Measurements from ENCODE around the gene NLRC5.
"Not testable (repeated sequence)": the region's sequence is repeated elsewhere in the genome, so short reads cannot be mapped to it uniquely, and the experiment has no call there.

Gene NLRC5

DNA sequence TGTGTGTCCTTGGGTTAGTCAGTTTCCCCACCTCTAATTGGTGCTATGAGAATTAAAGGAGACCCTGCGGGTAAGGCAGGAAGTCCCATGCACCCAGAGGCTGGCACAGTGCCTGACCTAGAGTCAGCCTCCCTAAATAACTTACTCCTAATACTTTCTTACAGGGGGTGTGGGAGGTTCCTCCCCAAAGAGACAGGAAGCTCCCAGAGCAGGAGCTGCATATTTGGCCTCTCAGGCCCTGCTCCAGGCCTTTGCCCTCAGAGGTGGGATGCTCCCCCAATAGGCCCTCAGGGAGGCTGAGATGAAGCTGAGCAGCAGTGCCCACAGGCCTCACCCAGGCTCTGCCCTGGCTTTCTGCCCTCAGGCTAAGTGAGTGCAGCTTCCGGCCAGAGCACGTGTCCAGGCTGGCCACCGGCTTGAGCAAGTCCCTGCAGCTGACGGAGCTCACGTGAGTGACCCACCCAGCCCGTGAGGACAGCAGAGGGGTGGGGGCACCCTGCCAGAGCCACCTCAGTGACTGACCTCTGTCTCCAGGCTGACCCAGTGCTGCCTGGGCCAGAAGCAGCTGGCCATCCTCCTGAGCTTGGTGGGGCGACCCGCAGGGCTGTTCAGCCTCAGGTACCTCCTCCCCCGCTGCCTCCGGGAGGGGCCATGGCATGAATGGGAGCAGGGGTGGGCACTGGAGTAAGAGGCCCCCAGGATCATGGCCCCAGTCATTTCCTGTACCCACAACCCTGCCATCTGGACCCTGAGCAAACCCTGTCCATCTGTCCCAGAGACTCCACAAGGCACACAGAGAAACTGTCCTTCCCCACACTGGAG is 71.9 kb downstream of the NLRC5 start:
- peak; percentile 75 for DNase-seq
- Histone ChIP-seq H3K36me3 (no peaks in the 10 kb centered on the region), H3K4me1 (peaks cover 21% of the 10 kb centered on the region), H3K4me3 (ENCODE audit: low read depth, low read length) (no peak overlapping the region; the same call in 1 of the 2 replicates), H3K27me3 (no peaks in the 10 kb centered on the region), H3K9me3 (no peaks in the 10 kb centered on the region)
- TF ChIP-seq, protein P1, sequence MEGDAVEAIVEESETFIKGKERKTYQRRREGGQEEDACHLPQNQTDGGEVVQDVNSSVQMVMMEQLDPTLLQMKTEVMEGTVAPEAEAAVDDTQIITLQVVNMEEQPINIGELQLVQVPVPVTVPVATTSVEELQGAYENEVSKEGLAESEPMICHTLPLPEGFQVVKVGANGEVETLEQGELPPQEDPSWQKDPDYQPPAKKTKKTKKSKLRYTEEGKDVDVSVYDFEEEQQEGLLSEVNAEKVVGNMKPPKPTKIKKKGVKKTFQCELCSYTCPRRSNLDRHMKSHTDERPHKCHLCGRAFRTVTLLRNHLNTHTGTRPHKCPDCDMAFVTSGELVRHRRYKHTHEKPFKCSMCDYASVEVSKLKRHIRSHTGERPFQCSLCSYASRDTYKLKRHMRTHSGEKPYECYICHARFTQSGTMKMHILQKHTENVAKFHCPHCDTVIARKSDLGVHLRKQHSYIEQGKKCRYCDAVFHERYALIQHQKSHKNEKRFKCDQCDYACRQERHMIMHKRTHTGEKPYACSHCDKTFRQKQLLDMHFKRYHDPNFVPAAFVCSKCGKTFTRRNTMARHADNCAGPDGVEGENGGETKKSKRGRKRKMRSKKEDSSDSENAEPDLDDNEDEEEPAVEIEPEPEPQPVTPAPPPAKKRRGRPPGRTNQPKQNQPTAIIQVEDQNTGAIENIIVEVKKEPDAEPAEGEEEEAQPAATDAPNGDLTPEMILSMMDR (IDR thresholded peaks at IDR 0.05; ENCODE audit: low read depth, low read length): no peak

DNA sequence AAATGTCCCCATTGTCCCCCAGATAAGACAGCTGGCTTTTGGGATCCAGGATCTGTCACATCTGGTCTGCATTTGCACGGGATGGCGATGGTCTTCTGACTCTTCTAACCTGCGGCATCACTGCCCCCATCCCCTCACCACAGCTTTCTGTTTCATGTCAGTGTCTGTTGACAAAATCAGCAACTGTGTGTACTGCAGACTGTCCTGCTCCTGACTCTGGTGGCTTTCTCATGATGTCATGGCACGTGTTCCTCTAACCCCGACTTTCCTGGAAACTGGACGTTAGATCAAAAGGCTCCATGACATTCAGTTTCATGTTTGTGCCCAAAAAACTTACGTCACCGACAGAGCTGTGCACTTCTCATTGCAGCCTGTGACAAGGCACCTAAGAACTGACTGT is 73.0 kb downstream of the NLRC5 start:
- Histone ChIP-seq H3K36me3 (no peaks in the 10 kb centered on the region), H3K27me3 (no peaks in the 10 kb centered on the region), H3K4me1 (peaks cover 21% of the 10 kb centered on the region), H3K9me3 (no peaks in the 10 kb centered on the region), H3K4me3 (ENCODE audit: low read depth, low read length) (peak overlapping the region; percentile 1; the same call in 1 of the 2 replicates)
- TF ChIP-seq, protein P1 (IDR thresholded peaks at IDR 0.05; ENCODE audit: low read depth, low read length): no peak
- peak; percentile 75 for DNase-seq

DNA sequence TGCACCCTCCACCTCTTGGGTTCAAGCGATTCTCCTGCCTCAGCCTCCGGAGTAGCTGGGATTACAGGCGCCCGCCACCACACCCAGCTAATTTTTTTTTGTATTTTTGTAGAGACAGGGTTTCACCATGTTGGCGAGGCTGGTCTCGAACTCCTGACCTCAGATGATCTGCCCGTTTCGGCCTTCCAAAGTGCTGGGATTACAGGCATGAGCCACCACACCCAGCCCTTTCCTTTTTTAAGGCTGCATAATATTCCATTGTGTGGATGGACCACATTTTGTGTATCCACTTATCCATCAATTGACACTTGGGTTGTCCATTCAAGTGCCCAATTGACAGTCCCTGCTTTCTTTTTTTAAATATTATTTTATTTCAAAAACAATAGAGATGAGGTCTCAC is 73.8 kb downstream of the NLRC5 start:
- H3K4me3 ChIP-seq (ENCODE audit: low read depth, low read length); H3K9me3 ChIP-seq; DNase-seq; H3K27me3 ChIP-seq; H3K36me3 ChIP-seq: not testable (repeated sequence)
- peaks cover 21% of the 10 kb centered on the region for H3K4me1 ChIP-seq

DNA sequence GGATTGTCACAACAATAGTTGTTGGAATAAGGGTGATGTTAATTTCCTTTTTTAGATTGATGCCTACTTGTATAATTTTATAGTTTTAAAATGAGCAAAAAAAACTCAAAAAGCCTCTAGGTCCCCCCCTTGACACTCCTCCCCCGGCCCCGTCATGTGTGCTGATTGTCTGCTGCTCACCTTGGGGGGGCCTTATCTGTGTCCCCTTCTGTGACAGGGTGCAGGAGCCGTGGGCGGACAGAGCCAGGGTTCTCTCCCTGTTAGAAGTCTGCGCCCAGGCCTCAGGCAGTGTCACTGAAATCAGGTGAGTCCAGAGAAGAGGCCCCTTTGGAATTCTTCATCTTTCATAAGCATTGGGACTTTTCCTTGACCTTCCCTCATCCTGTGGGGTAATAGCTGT is 75.6 kb downstream of the NLRC5 start:
- Histone ChIP-seq H3K9me3 (no peaks in the 10 kb centered on the region), H3K36me3 (no peaks in the 10 kb centered on the region), H3K27me3 (no peaks in the 10 kb centered on the region), H3K4me3 (ENCODE audit: low read depth, low read length) (no peak overlapping the region), H3K4me1 (peaks cover 21% of the 10 kb centered on the region)
- DNase-seq: no peak
- TF ChIP-seq, protein P1 (IDR thresholded peaks at IDR 0.05; ENCODE audit: low read depth, low read length): no peak

DNA sequence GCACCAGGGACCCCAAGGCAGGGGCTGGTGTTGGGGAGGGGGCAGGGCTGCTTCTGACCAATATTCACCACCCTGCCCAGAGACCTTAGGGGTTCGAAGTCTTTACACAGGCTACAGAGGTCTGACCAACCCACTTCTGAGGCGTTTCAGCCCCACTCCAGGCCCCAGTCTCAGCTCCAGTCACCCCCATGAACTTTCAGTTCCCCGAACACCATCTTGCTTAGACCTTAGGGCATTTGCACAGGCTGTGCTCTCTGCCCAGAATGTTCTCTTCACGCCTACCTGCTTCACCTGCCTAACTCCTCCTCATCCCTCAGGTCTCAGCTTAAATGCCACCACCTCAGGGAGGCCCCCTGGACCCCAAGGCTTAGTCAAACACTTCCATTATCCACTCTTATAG is 77.3 kb downstream of the NLRC5 start:
- TF ChIP-seq, protein P1 (IDR thresholded peaks at IDR 0.05; ENCODE audit: low read depth, low read length): no peak
- Histone ChIP-seq H3K9me3 (no peaks in the 10 kb centered on the region), H3K4me1 (peaks cover 6% of the 10 kb centered on the region), H3K36me3 (no peaks in the 10 kb centered on the region), H3K27me3 (no peaks in the 10 kb centered on the region), H3K4me3 (ENCODE audit: low read depth, low read length) (no peak overlapping the region)
- DNase-seq: no peak

DNA sequence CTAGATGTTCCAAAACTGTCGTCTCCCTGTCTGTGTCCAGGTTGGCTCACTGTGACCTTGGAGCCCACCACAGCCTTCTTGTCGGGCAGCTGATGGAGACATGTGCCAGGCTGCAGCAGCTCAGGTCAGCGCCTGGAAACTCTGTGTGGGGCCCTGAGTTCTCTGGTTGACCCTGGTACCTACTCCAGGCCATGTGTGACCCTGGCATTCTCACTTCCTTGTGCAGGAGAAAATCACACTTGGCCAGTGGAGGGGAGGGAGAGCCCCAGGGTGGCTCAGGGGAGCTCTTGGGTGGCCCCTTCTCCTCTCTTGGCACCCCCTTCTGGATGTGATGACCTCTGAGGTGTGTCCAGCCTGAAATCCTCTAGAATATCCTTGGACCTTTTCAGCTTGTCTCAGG is 78.0 kb downstream of the NLRC5 start:
- H3K36me3 ChIP-seq: no peaks in the 10 kb centered on the region
- no peaks in the 10 kb centered on the region for H3K27me3 ChIP-seq
- TF ChIP-seq, protein P1 (IDR thresholded peaks at IDR 0.05; ENCODE audit: low read depth, low read length): no peak
- no peak for DNase-seq
- no peaks in the 10 kb centered on the region for H3K9me3 ChIP-seq
- H3K4me1 ChIP-seq: no peaks in the 10 kb centered on the region; the same call in 1 of the 2 replicates
- H3K4me3 ChIP-seq (ENCODE audit: low read depth, low read length): no peak overlapping the region
